ENCODE measurements around the gene SLC4A7. TPM values are rescaled to one million over a fixed set of nuclear protein-coding genes. Genes with fewer than 3 reads are reported as not detected.
A peak's percentile ranks its signal among the peaks of the same experiment; 100 is the strongest.
"Not testable (repeated sequence)": the region's sequence is repeated elsewhere in the genome, so short reads cannot be mapped to it uniquely, and the experiment has no call there.

The SLC4A7 gene
- polyA plus RNA-seq, 1 donor, result 24.6 TPM

GRCh38 chr3:27345493-27345892 lies 138.7 kb downstream of the SLC4A7 start:
- DNase-seq, result peak in 1 of 2 donors; percentile 50
- WGBS (ENCODE audit: insufficient coverage, low lambda C conversion rate), result no CpG with 5 or more reads among the region's 5 CpGs

GRCh38 chr3:27345045-27345444 lies 139.1 kb downstream of the SLC4A7 start:
- H3K9me3 ChIP-seq (ENCODE audit: control insufficient read depth, low read depth, low read length), result no peaks in the 10 kb centered on the region
- H3K4me1 ChIP-seq (ENCODE audit: control insufficient read depth, insufficient read depth, low read length), result no peaks in the 10 kb centered on the region
- no peak overlapping the region for H3K27ac ChIP-seq (ENCODE audit: low read length)
- no peaks in the 10 kb centered on the region for H3K36me3 ChIP-seq (ENCODE audit: control insufficient read depth, insufficient read depth, low read length)
- H3K4me3 ChIP-seq (ENCODE audit: low read length), result no peak overlapping the region
- no peaks in the 10 kb centered on the region for H3K27me3 ChIP-seq (ENCODE audit: control insufficient read depth, insufficient read depth, low read length)
- WGBS (ENCODE audit: insufficient coverage, low lambda C conversion rate), result 100% methylated on average over 1 of the region's 2 CpGs
- no peak for DNase-seq

More at GRCh38 chr3:27345493-27345892, 138.7 kb downstream of the SLC4A7 start:
- Histone ChIP-seq H3K4me1 (ENCODE audit: control insufficient read depth, insufficient read depth, low read length) (no peaks in the 10 kb centered on the region), H3K27me3 (ENCODE audit: control insufficient read depth, insufficient read depth, low read length) (no peaks in the 10 kb centered on the region), H3K27ac (ENCODE audit: low read length) (no peak overlapping the region), H3K36me3 (ENCODE audit: control insufficient read depth, insufficient read depth, low read length) (no peaks in the 10 kb centered on the region), H3K4me3 (ENCODE audit: low read length) (no peak overlapping the region), H3K9me3 (ENCODE audit: control insufficient read depth, low read depth, low read length) (no peaks in the 10 kb centered on the region)

GRCh38 chr3:27344192-27344591 lies 140.0 kb downstream of the SLC4A7 start:
- no peaks in the 10 kb centered on the region for H3K27me3 ChIP-seq (ENCODE audit: control insufficient read depth, insufficient read depth, low read length)
- no peaks in the 10 kb centered on the region for H3K36me3 ChIP-seq (ENCODE audit: control insufficient read depth, insufficient read depth, low read length)
- no peak overlapping the region for H3K27ac ChIP-seq (ENCODE audit: low read length)
- no peak overlapping the region for H3K4me3 ChIP-seq (ENCODE audit: low read length)
- no peak for DNase-seq
- WGBS (ENCODE audit: insufficient coverage, low lambda C conversion rate), result 100% methylated on average over 1 of the region's 3 CpGs
- no peaks in the 10 kb centered on the region for H3K9me3 ChIP-seq (ENCODE audit: control insufficient read depth, low read depth, low read length)
- no peaks in the 10 kb centered on the region for H3K4me1 ChIP-seq (ENCODE audit: control insufficient read depth, insufficient read depth, low read length)

- Histone ChIP-seq H3K27me3 (ENCODE audit: control insufficient read depth, insufficient read depth, low read length) (no peaks in the 10 kb centered on the region), H3K36me3 (ENCODE audit: control insufficient read depth, insufficient read depth, low read length) (no peaks in the 10 kb centered on the region), H3K9me3 (ENCODE audit: control insufficient read depth, low read depth, low read length) (no peaks in the 10 kb centered on the region), H3K4me1 (ENCODE audit: control insufficient read depth, insufficient read depth, low read length) (no peaks in the 10 kb centered on the region), H3K27ac (ENCODE audit: low read length) (no peak overlapping the region), H3K4me3 (ENCODE audit: low read length) (no peak overlapping the region)
- no peak for DNase-seq
- no CpG with 5 or more reads among the region's 1 CpG for WGBS (ENCODE audit: insufficient coverage, low lambda C conversion rate)
Observed at GRCh38 chr3:27342267-27342666, 141.9 kb downstream of the SLC4A7 start.

- no peak overlapping the region for H3K4me3 ChIP-seq (ENCODE audit: low read length)
- 100% methylated on average over 1 of the region's 1 CpG for WGBS (ENCODE audit: insufficient coverage, low lambda C conversion rate)
- H3K36me3 ChIP-seq (ENCODE audit: control insufficient read depth, insufficient read depth, low read length), result no peaks in the 10 kb centered on the region
- no peaks in the 10 kb centered on the region for H3K27me3 ChIP-seq (ENCODE audit: control insufficient read depth, insufficient read depth, low read length)
- DNase-seq, result no peak
- H3K9me3 ChIP-seq (ENCODE audit: control insufficient read depth, low read depth, low read length), result no peaks in the 10 kb centered on the region
- no peak overlapping the region for H3K27ac ChIP-seq (ENCODE audit: low read length)
- no peaks in the 10 kb centered on the region for H3K4me1 ChIP-seq (ENCODE audit: control insufficient read depth, insufficient read depth, low read length)
Observed at GRCh38 chr3:27340534-27340933, 143.7 kb downstream of the SLC4A7 start.

- no peak overlapping the region for H3K4me3 ChIP-seq (ENCODE audit: low read length)
- DNase-seq, result no peak
- H3K27me3 ChIP-seq (ENCODE audit: control insufficient read depth, insufficient read depth, low read length), result no peaks in the 10 kb centered on the region
- no peaks in the 10 kb centered on the region for H3K36me3 ChIP-seq (ENCODE audit: control insufficient read depth, insufficient read depth, low read length)
- no peaks in the 10 kb centered on the region for H3K4me1 ChIP-seq (ENCODE audit: control insufficient read depth, insufficient read depth, low read length)
- H3K27ac ChIP-seq (ENCODE audit: low read length), result no peak overlapping the region
- 86% methylated on average over 1 of the region's 1 CpG for WGBS (ENCODE audit: insufficient coverage, low lambda C conversion rate)
- no peaks in the 10 kb centered on the region for H3K9me3 ChIP-seq (ENCODE audit: control insufficient read depth, low read depth, low read length)
Observed at GRCh38 chr3:27335571-27335970, 148.6 kb downstream of the SLC4A7 start.

- Histone ChIP-seq H3K27me3 (ENCODE audit: control insufficient read depth, insufficient read depth, low read length) (no peaks in the 10 kb centered on the region), H3K9me3 (ENCODE audit: control insufficient read depth, low read depth, low read length) (no peaks in the 10 kb centered on the region), H3K4me1 (ENCODE audit: control insufficient read depth, insufficient read depth, low read length) (no peaks in the 10 kb centered on the region), H3K4me3 (ENCODE audit: low read length) (no peak overlapping the region), H3K27ac (ENCODE audit: low read length) (no peak overlapping the region), H3K36me3 (ENCODE audit: control insufficient read depth, insufficient read depth, low read length) (no peaks in the 10 kb centered on the region)
- DNase-seq, result no peak
Observed at GRCh38 chr3:27333843-27334242, 150.3 kb downstream of the SLC4A7 start.

GRCh38 chr3:27328982-27329762 lies 155.0 kb downstream of the SLC4A7 start:
- not testable (repeated sequence) for H3K36me3 ChIP-seq (ENCODE audit: control insufficient read depth, insufficient read depth, low read length); H3K9me3 ChIP-seq (ENCODE audit: control insufficient read depth, low read depth, low read length); H3K27me3 ChIP-seq (ENCODE audit: control insufficient read depth, insufficient read depth, low read length); DNase-seq; H3K27ac ChIP-seq (ENCODE audit: low read length); H3K4me1 ChIP-seq (ENCODE audit: control insufficient read depth, insufficient read depth, low read length); H3K4me3 ChIP-seq (ENCODE audit: low read length)
- WGBS (ENCODE audit: insufficient coverage, low lambda C conversion rate), result 100% methylated on average over 1 of the region's 4 CpGs

- Histone ChIP-seq H3K9me3 (ENCODE audit: control insufficient read depth, low read depth, low read length) (no peaks in the 10 kb centered on the region), H3K4me1 (ENCODE audit: control insufficient read depth, insufficient read depth, low read length) (no peaks in the 10 kb centered on the region), H3K4me3 (ENCODE audit: low read length) (no peak overlapping the region), H3K36me3 (ENCODE audit: control insufficient read depth, insufficient read depth, low read length) (no peaks in the 10 kb centered on the region), H3K27me3 (ENCODE audit: control insufficient read depth, insufficient read depth, low read length) (no peaks in the 10 kb centered on the region), H3K27ac (ENCODE audit: low read length) (no peak overlapping the region)
- peak in 1 of 2 donors; percentile 20 for DNase-seq
- 80% methylated on average over 1 of the region's 8 CpGs for WGBS (ENCODE audit: insufficient coverage, low lambda C conversion rate)
Observed at GRCh38 chr3:27326629-27327545, 157.3 kb downstream of the SLC4A7 start.

- Histone ChIP-seq H3K9me3 (ENCODE audit: control insufficient read depth, low read depth, low read length) (no peaks in the 10 kb centered on the region), H3K4me1 (ENCODE audit: control insufficient read depth, insufficient read depth, low read length) (no peaks in the 10 kb centered on the region), H3K27ac (ENCODE audit: low read length) (no peak overlapping the region), H3K4me3 (ENCODE audit: low read length) (no peak overlapping the region), H3K36me3 (ENCODE audit: control insufficient read depth, insufficient read depth, low read length) (no peaks in the 10 kb centered on the region), H3K27me3 (ENCODE audit: control insufficient read depth, insufficient read depth, low read length) (no peaks in the 10 kb centered on the region)
- DNase-seq, result no peak
- WGBS (ENCODE audit: insufficient coverage, low lambda C conversion rate), result no CpG with 5 or more reads among the region's 1 CpG
Observed at GRCh38 chr3:27326202-27326601, 158.0 kb downstream of the SLC4A7 start.
